IPS DF 6.9 (cell line): ENCODE results near the gene ST7L.

Experiments
- DNase-seq: peaks from one replicate; pipeline ENCODE4 v3.0.0-alpha.2; 2013; ENCODE audit warnings: low read depth, low spot score
- H3K27ac ChIP-seq: one replicate; pipeline ENCODE4 v1.5.1; 2013; ENCODE audit warnings: low read length, control low read depth
- H3K27me3 ChIP-seq: 2 replicates; pipeline ENCODE4 v1.6.1; 2013; ENCODE audit warnings: mild to moderate bottlenecking, low read length; ENCODE audit not compliant: control insufficient read depth, insufficient read depth
- H3K36me3 ChIP-seq: 2 replicates; pipeline ENCODE4 v1.6.1; 2013; ENCODE audit warnings: low read length; ENCODE audit not compliant: control insufficient read depth, insufficient read depth
- H3K4me1 ChIP-seq: 2 replicates; pipeline ENCODE4 v1.6.1; 2013; ENCODE audit warnings: low read length; ENCODE audit not compliant: control insufficient read depth, insufficient read depth
- H3K4me3 ChIP-seq: 2 replicates; pipeline ENCODE4 v1.5.1; 2013; ENCODE audit warnings: mild to moderate bottlenecking, low read length
- H3K9me3 ChIP-seq: 2 replicates; pipeline ENCODE4 v1.6.1; 2013; ENCODE audit warnings: low read length, inconsistent platforms; ENCODE audit not compliant: control insufficient read depth, insufficient read depth
- WGBS: extraction: QIAGEN DNeasy Blood & Tissue Kit; methylation state at CpG from one replicate; pipeline ENCODE4 v1.1.7; 2013; ENCODE audit warnings: mixed read lengths, missing lambda C conversion rate; ENCODE audit not compliant: insufficient read length, insufficient coverage; 5-methylcytosine and 5-hydroxymethylcytosine counted together

Gene ST7L

DNA sequence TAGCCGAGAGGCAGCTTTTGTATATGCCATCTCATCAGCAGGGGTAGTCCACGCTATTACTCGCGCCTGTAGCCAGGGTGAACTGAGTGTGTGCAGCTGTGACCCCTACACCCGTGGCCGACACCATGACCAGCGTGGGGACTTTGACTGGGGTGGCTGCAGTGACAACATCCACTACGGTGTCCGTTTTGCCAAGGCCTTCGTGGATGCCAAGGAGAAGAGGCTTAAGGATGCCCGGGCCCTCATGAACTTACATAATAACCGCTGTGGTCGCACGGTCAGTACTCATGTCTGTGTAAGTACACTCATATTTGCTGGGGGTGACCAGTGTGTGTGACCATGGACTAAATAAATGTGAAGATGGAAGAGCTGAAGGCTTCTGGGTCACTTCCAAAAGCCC is 102.8 kb downstream of the ST7L start:
- no peak for DNase-seq
- no peaks in the 10 kb centered on the region for H3K4me1 ChIP-seq
- no peak overlapping the region for H3K4me3 ChIP-seq
- H3K9me3 ChIP-seq: no peaks in the 10 kb centered on the region
- WGBS: no CpG with 5 or more reads among the region's 14 CpGs
- H3K27ac ChIP-seq: no peak overlapping the region
- H3K27me3 ChIP-seq: peaks cover under 1% of the 10 kb centered on the region; the same call in 1 of the 2 replicates
- H3K36me3 ChIP-seq: no peaks in the 10 kb centered on the region

GRCh38 chr1:112515311-112516009 is 103.5 kb downstream of the ST7L start:
- Histone ChIP-seq H3K4me1 (0 out of 2 replicates have a peak, but pooled peaks cover 2% of the 10 kb centered on the region), H3K4me3 (no peak overlapping the region), H3K36me3 (no peaks in the 10 kb centered on the region), H3K27me3 (peaks cover 7% of the 10 kb centered on the region; the same call in 1 of the 2 replicates), H3K27ac (no peak overlapping the region), H3K9me3 (no peaks in the 10 kb centered on the region)
- no CpG with 5 or more reads among the region's 2 CpGs for WGBS
- DNase-seq: no peak

GRCh38 chr1:112514901-112515300 is 104.0 kb downstream of the ST7L start:
- Histone ChIP-seq H3K27me3 (peaks cover 13% of the 10 kb centered on the region), H3K27ac (no peak overlapping the region), H3K4me1 (0 out of 2 replicates have a peak, but pooled peaks cover 2% of the 10 kb centered on the region), H3K4me3 (no peak overlapping the region), H3K9me3 (no peaks in the 10 kb centered on the region), H3K36me3 (no peaks in the 10 kb centered on the region)
- WGBS: no CpG with 5 or more reads among the region's 12 CpGs
- no peak for DNase-seq

DNA sequence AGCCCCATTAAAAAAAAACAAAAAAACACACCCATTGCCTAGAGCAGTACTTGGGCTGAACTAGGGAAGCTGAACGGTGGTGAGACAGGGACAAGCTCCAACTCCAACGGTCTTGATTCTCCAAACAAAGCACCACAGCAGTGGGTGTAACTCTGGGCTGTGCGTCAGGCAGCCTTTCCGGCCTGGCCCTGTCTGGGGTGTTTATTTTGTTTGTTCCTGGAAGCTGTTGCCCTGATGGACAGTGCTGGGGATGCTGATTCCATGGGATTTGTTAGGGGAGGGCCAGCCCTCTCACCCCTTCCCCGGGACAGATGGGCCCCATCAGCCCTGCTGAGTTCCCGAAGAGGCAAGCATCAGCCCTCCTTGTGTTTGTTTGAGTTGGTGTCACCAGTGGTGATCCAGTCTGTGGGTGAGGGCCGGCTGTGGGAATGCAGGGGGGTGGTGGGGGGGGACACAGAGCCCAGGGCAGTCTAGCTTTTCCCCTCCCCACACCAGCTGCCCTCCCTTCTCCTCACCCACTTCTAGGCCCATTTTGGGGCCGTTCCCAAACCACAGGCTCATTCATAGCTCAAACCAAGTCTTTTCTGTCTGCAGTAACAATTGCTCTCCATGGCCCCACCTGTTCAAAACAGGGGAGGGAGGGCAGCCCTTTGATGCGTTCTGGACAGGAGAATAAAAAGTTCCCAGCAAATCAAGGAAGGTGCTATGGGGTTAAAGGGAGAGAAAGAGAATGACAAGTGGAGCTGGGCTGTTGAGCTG is 105.7 kb downstream of the ST7L start:
- no peaks in the 10 kb centered on the region for H3K9me3 ChIP-seq
- no peak for DNase-seq
- no peak overlapping the region for H3K4me3 ChIP-seq
- H3K27me3 ChIP-seq: peaks cover 21% of the 10 kb centered on the region
- 0 out of 2 replicates have a peak, but pooled peaks cover 2% of the 10 kb centered on the region for H3K4me1 ChIP-seq
- no peaks in the 10 kb centered on the region; the same call in 1 of the 2 replicates for H3K36me3 ChIP-seq
- no CpG with 5 or more reads among the region's 9 CpGs for WGBS
- H3K27ac ChIP-seq: no peak overlapping the region

GRCh38 chr1:112511897-112512296 is 107.0 kb downstream of the ST7L start:
- no CpG with 5 or more reads among the region's 2 CpGs for WGBS
- H3K9me3 ChIP-seq: no peaks in the 10 kb centered on the region
- H3K27ac ChIP-seq: no peak overlapping the region
- 0 out of 2 replicates have a peak, but pooled peaks cover 2% of the 10 kb centered on the region for H3K4me1 ChIP-seq
- peaks cover 24% of the 10 kb centered on the region for H3K27me3 ChIP-seq
- no peak overlapping the region for H3K4me3 ChIP-seq
- no peaks in the 10 kb centered on the region; the same call in 1 of the 2 replicates for H3K36me3 ChIP-seq
- DNase-seq: no peak

DNA sequence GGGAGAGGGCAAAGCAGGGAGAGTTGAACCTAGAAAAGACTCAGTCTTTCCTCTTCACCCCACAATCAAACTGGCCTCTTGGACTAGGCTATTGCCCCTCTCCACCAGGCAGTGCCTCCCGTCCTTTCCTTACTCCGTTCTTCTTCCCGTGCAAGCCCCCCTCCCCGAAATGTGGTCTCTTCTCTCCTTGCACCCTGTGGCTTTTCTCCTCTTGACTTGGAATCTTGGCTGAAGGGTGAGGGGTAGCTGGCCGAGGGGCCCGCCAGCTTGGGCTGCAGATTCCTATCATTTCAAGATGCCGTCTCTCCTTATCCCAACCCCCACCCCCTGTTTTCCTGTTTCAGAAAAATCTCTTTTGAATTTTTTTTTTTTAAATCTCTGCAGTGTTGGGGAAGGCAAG is 108.6 kb downstream of the ST7L start:
- H3K4me1 ChIP-seq: 0 out of 2 replicates have a peak, but pooled peaks cover 2% of the 10 kb centered on the region
- H3K4me3 ChIP-seq: no peak overlapping the region
- no peak for DNase-seq
- H3K27me3 ChIP-seq: peaks cover 24% of the 10 kb centered on the region
- no peak overlapping the region for H3K27ac ChIP-seq
- no peaks in the 10 kb centered on the region for H3K9me3 ChIP-seq
- no peaks in the 10 kb centered on the region; the same call in 1 of the 2 replicates for H3K36me3 ChIP-seq
- no CpG with 5 or more reads among the region's 7 CpGs for WGBS

- Histone ChIP-seq H3K27me3 (peaks cover 24% of the 10 kb centered on the region), H3K27ac (no peak overlapping the region), H3K36me3 (no peaks in the 10 kb centered on the region; the same call in 1 of the 2 replicates), H3K4me1 (0 out of 2 replicates have a peak, but pooled peaks cover 2% of the 10 kb centered on the region), H3K9me3 (no peaks in the 10 kb centered on the region), H3K4me3 (peak overlapping the region; percentile 52; the same call in 1 of the 2 replicates)
- no CpG with 5 or more reads among the region's 16 CpGs for WGBS
- no peak for DNase-seq
Measured at GRCh38 chr1:112509660-112510178, 109.2 kb downstream of the ST7L start.

- peaks cover 26% of the 10 kb centered on the region for H3K27me3 ChIP-seq
- H3K9me3 ChIP-seq: no peaks in the 10 kb centered on the region
- 0 out of 2 replicates have a peak, but pooled peaks cover 2% of the 10 kb centered on the region for H3K4me1 ChIP-seq
- WGBS: no CpG with 5 or more reads among the region's 66 CpGs
- no peak overlapping the region for H3K27ac ChIP-seq
- peak overlapping the region; percentile 52; the same call in 1 of the 2 replicates for H3K4me3 ChIP-seq
- no peaks in the 10 kb centered on the region; the same call in 1 of the 2 replicates for H3K36me3 ChIP-seq
- no peak for DNase-seq
Measured at GRCh38 chr1:112509005-112509659, 109.8 kb downstream of the ST7L start.

GRCh38 chr1:112508278-112509004 is 110.5 kb downstream of the ST7L start, which contains the start of gene WNT2B:
Gene WNT2B, plus strand, starts transcription at chr1:112508965. Its CDS starts 298 bp downstream, at chr1:112509263.
- Histone ChIP-seq H3K27me3 (peaks cover 32% of the 10 kb centered on the region), H3K4me1 (0 out of 2 replicates have a peak, but pooled peaks cover 2% of the 10 kb centered on the region), H3K27ac (no peak within 1 kb of the TSS), H3K36me3 (no peaks in the 10 kb centered on the region; the same call in 1 of the 2 replicates), H3K4me3 (peak within 1 kb of the TSS; percentile 52; the same call in 1 of the 2 replicates), H3K9me3 (no peaks in the 10 kb centered on the region)
- DNase-seq: no peak
- WGBS: no CpG with 5 or more reads among the region's 69 CpGs
